Activated gamma-delta T cell (primary cell): Measurements from ENCODE around the gene CDC14B.
A peak's percentile ranks its signal among the peaks of the same experiment; 100 is the strongest.
"Not testable (repeated sequence)": the region's sequence is repeated elsewhere in the genome, so short reads cannot be mapped to it uniquely, and the experiment has no call there.

Experiments
- DNase-seq: peaks from one replicate; lab custom pipeline; 2025; lab: John Stamatoyannopoulos, UW

Gene CDC14B

GRCh38 chr9:96587338-96588315 lies 32.0 kb downstream of the CDC14B start:
- DNase-seq, result no peak

GRCh38 chr9:96585426-96585825 lies 34.2 kb downstream of the CDC14B start:
- no peak for DNase-seq

- DNase-seq, result not testable (repeated sequence)
Observed at GRCh38 chr9:96582199-96582598, 37.4 kb downstream of the CDC14B start.

- DNase-seq, result no peak
Observed at GRCh38 chr9:96581786-96582185, 37.9 kb downstream of the CDC14B start.

- DNase-seq, result no peak
Observed at GRCh38 chr9:96581301-96581700, 38.3 kb downstream of the CDC14B start.

- no peak for DNase-seq
Observed at GRCh38 chr9:96574931-96575351, 44.7 kb downstream of the CDC14B start.

GRCh38 chr9:96574455-96574854 lies 45.2 kb downstream of the CDC14B start:
- no peak for DNase-seq

- no peak for DNase-seq
Observed at GRCh38 chr9:96567203-96567700, 52.4 kb downstream of the CDC14B start.

- DNase-seq, result peak; percentile 64
Observed at GRCh38 chr9:96566498-96567202, 53.0 kb downstream of the CDC14B start.

GRCh38 chr9:96565671-96566497 lies 53.8 kb downstream of the CDC14B start:
- no peak for DNase-seq

- no peak for DNase-seq
Observed at GRCh38 chr9:96564217-96564616, 55.4 kb downstream of the CDC14B start.

GRCh38 chr9:96559339-96559943 lies 60.2 kb downstream of the CDC14B start:
- DNase-seq, result no peak

- no peak for DNase-seq
Observed at GRCh38 chr9:96557921-96558320, 61.7 kb downstream of the CDC14B start.

- no peak for DNase-seq
Observed at GRCh38 chr9:96556701-96557461, 62.8 kb downstream of the CDC14B start.

- DNase-seq, result no peak
Observed at GRCh38 chr9:96555567-96556386, 63.9 kb downstream of the CDC14B start.

GRCh38 chr9:96554801-96555566 lies 64.7 kb downstream of the CDC14B start:
- DNase-seq, result no peak

- DNase-seq, result no peak
Observed at GRCh38 chr9:96554326-96554725, 65.3 kb downstream of the CDC14B start.

- DNase-seq, result no peak
Observed at GRCh38 chr9:96553070-96553469, 66.6 kb downstream of the CDC14B start.

- DNase-seq, result no peak
Observed at GRCh38 chr9:96551403-96551802, 68.2 kb downstream of the CDC14B start.
